H9 (cell line): ENCODE data around the gene CHMP4B. TPM values are rescaled to one million over a fixed set of nuclear protein-coding genes. Genes with fewer than 3 reads are reported as not detected.

Experiments used
- DNase-seq: peaks from one replicate; pipeline ENCODE4 v3.0.0-alpha.2; 2017
- H2AFZ ChIP-seq: one replicate; pipeline ENCODE4 v1.6.1; 2013; ENCODE audit warnings: mild to moderate bottlenecking, low read length, control low read depth, moderate library complexity
- H2AK5ac ChIP-seq: 2 replicates; pipeline ENCODE4 v1.6.1; 2013; ENCODE audit warnings: low read length, control low read depth, mixed read lengths; ENCODE audit not compliant: insufficient read length
- H2BK120ac ChIP-seq: one replicate; pipeline ENCODE4 v1.6.1; 2013; ENCODE audit warnings: low read depth, mild to moderate bottlenecking, low read length, control low read depth, inconsistent platforms; ENCODE audit not compliant: poor library complexity, severe bottlenecking
- H2BK12ac ChIP-seq: 2 replicates; pipeline ENCODE4 v1.6.1; 2013; ENCODE audit warnings: low read length, control low read depth, mixed read lengths, low read depth; ENCODE audit not compliant: insufficient read length
- H2BK15ac ChIP-seq: 2 replicates; pipeline ENCODE4 v1.6.1; 2013; ENCODE audit warnings: low read depth, low read length, control low read depth
- H2BK20ac ChIP-seq: one replicate; pipeline ENCODE4 v1.6.1; 2013; ENCODE audit warnings: low read depth, mild to moderate bottlenecking, low read length, control low read depth, inconsistent platforms; ENCODE audit not compliant: poor library complexity, severe bottlenecking
- H2BK5ac ChIP-seq: 2 replicates; pipeline ENCODE4 v1.6.1; 2013; ENCODE audit warnings: low read length, control low read depth, mixed read lengths; ENCODE audit not compliant: insufficient read length
- H3K14ac ChIP-seq: 2 replicates; pipeline ENCODE4 v1.6.1; 2013; ENCODE audit warnings: low read length, control low read depth; ENCODE audit not compliant: insufficient read depth
- H3K18ac ChIP-seq: 2 replicates; pipeline ENCODE4 v1.6.1; 2013; ENCODE audit warnings: low read depth, mild to moderate bottlenecking, mixed read lengths, low read length, control low read depth; ENCODE audit not compliant: insufficient read length
- H3K23ac ChIP-seq: 2 replicates; pipeline ENCODE4 v1.6.1; 2013; ENCODE audit warnings: low read length, control low read depth, mixed read lengths, low read depth; ENCODE audit not compliant: insufficient read length
- H3K23me2 ChIP-seq: 2 replicates; pipeline ENCODE4 v1.6.1; 2013; ENCODE audit warnings: low read depth, mild to moderate bottlenecking, mixed read lengths, low read length, control low read depth; ENCODE audit not compliant: insufficient read length, poor library complexity, severe bottlenecking
- H3K27ac ChIP-seq: 2 replicates; pipeline ENCODE4 v1.5.1; 2013; ENCODE audit warnings: low read length, control low read depth, mixed read lengths, low read depth; ENCODE audit not compliant: insufficient read length
- H3K27me3 ChIP-seq: 2 replicates; pipeline ENCODE4 v1.6.1; 2013; ENCODE audit warnings: low read length, control low read depth, inconsistent platforms; ENCODE audit not compliant: insufficient read depth
- H3K4ac ChIP-seq: 2 replicates; pipeline ENCODE4 v1.6.1; 2013; ENCODE audit warnings: low read depth, mild to moderate bottlenecking, control low read depth, inconsistent platforms, low read length, moderate library complexity
- H3K4me1 ChIP-seq: 2 replicates; pipeline ENCODE4 v1.6.1; 2013; ENCODE audit warnings: low read length, control low read depth, inconsistent platforms; ENCODE audit not compliant: insufficient read depth
- H3K4me2 ChIP-seq: 2 replicates; pipeline ENCODE4 v1.6.1; 2013; ENCODE audit warnings: low read length, control low read depth, mixed read lengths; ENCODE audit not compliant: insufficient read length, insufficient read depth
- H3K56ac ChIP-seq: 2 replicates; pipeline ENCODE4 v1.6.1; 2013; ENCODE audit warnings: low read depth, mild to moderate bottlenecking, mixed read lengths, low read length, control low read depth; ENCODE audit not compliant: insufficient read length
- H3K79me1 ChIP-seq: 2 replicates; pipeline ENCODE4 v1.6.1; 2013; ENCODE audit warnings: low read depth, mild to moderate bottlenecking, moderate library complexity, low read length, control low read depth, inconsistent platforms; ENCODE audit not compliant: insufficient read depth, poor library complexity, severe bottlenecking
- H3K79me2 ChIP-seq: 2 replicates; pipeline ENCODE4 v1.6.1; 2013; ENCODE audit warnings: low read length, control low read depth, inconsistent platforms; ENCODE audit not compliant: insufficient read depth
- H3K9ac ChIP-seq: 2 replicates; pipeline ENCODE4 v1.6.1; 2013; ENCODE audit warnings: low read length, control low read depth, mixed read lengths; ENCODE audit not compliant: insufficient read length; ENCODE audit errors: extremely low read depth
- H3K9me3 ChIP-seq: one replicate; pipeline ENCODE4 v1.6.1; 2013; ENCODE audit warnings: low read depth, low read length, inconsistent platforms; ENCODE audit not compliant: control insufficient read depth
- H3T11ph ChIP-seq: one replicate; pipeline ENCODE4 v1.6.1; 2013; ENCODE audit warnings: mild to moderate bottlenecking, low read length, control low read depth, inconsistent platforms
- H4K20me1 ChIP-seq: one replicate; pipeline ENCODE4 v1.6.1; 2013; ENCODE audit not compliant: control insufficient read depth, insufficient read length, insufficient read depth
- H4K5ac ChIP-seq: 2 replicates; pipeline ENCODE4 v1.6.1; 2013; ENCODE audit warnings: low read depth, mild to moderate bottlenecking, mixed read lengths, low read length, control low read depth; ENCODE audit not compliant: insufficient read length
- H4K8ac ChIP-seq: replicated peaks from 2 replicates; pipeline ENCODE4 v1.6.1; 2013; ENCODE audit warnings: low read length, control low read depth, mixed read lengths, low read depth; ENCODE audit not compliant: insufficient read length
- H4K91ac ChIP-seq: 2 replicates; pipeline ENCODE4 v1.6.1; 2013; ENCODE audit warnings: low read depth, mild to moderate bottlenecking, moderate library complexity, mixed read lengths, low read length, control low read depth; ENCODE audit not compliant: insufficient read length
- H3K27ac Mint-ChIP-seq, 3 experiments: 2 replicates in 2 of 3; 3 replicates in 1 of 3; pipeline ENCODE4 v1.8.0; 2020 to 2021; ENCODE audit warnings: mixed read lengths in 3 of 3, mild to moderate bottlenecking in 1 of 3, moderate library complexity in 1 of 3
- H3K27me3 Mint-ChIP-seq: 2 replicates; pipeline ENCODE4 v1.8.0; 2021; ENCODE audit warnings: low read depth, mild to moderate bottlenecking, moderate library complexity, mixed read lengths
- H3K36me3 Mint-ChIP-seq, 3 experiments: 2 replicates in 2 of 3; 3 replicates in 1 of 3; pipeline ENCODE4 v1.8.0; 2020 to 2021; ENCODE audit warnings: low read depth in 3 of 3, mixed read lengths in 3 of 3; ENCODE audit not compliant: insufficient read depth in 1 of 3
- H3K4me1 Mint-ChIP-seq, 2 experiments: 2 replicates each; pipeline ENCODE4 v1.8.0; 2020; ENCODE audit warnings: mixed read lengths in 2 of 2
- H3K4me3 Mint-ChIP-seq, 2 experiments: 2 replicates in 1 of 2; 3 replicates in 1 of 2; pipeline ENCODE4 v1.8.0; 2020 to 2021; ENCODE audit warnings: mild to moderate bottlenecking in 2 of 2, mixed read lengths in 2 of 2, moderate library complexity in 1 of 2
- H3K9me3 Mint-ChIP-seq, 2 experiments: 2 replicates in 1 of 2; 3 replicates in 1 of 2; pipeline ENCODE4 v1.8.0; 2020; ENCODE audit warnings: mild to moderate bottlenecking in 2 of 2, mixed read lengths in 2 of 2, moderate library complexity in 1 of 2
- CTCF ChIP-seq: fragments of 200-600 bp; sonication (generic); conservative IDR thresholded peaks from 3 replicates; pipeline ENCODE4 v1.8.0; 2021; ENCODE audit warnings: antibody characterized with exemption, mild to moderate bottlenecking
- WGBS: extraction: QIAGEN DNeasy Blood & Tissue Kit; methylation state at CpG from one replicate; pipeline ENCODE4 v1.1.7; 2013; ENCODE audit warnings: missing lambda C conversion rate, low lambda C conversion rate, mixed read lengths; ENCODE audit not compliant: insufficient read length; ENCODE audit errors: extremely low coverage; 5-methylcytosine and 5-hydroxymethylcytosine counted together
- total RNA-seq: library from RNA; stranded (reverse); gene quantifications from 2 replicates; pipeline ENCODE4 v1.2.1, GENCODE V29; 2021

The CHMP4B gene
- total RNA-seq, 1 experiment from 2014 or later = 94.9 TPM

- H3K56ac ChIP-seq = no peak overlapping the region
- no peak overlapping the region for H3K23ac ChIP-seq
- TF ChIP-seq CTCF = no peak
- H2BK5ac ChIP-seq = no peak overlapping the region
- no peaks in the 10 kb centered on the region for H3K79me1 ChIP-seq
- Mint-ChIP-seq H3K27me3 (no peaks in the 10 kb centered on the region), H3K9me3 (no peaks in the 10 kb centered on the region), H3K36me3 (peaks cover 7 to 12% (median 10%) of the 10 kb centered on the region in 3 experiments; a peak in 6 of 7 replicates), H3K4me1 (peaks cover 55 to 62% of the 10 kb centered on the region in 2 experiments), H3K4me3 (no peak overlapping the region), H3K27ac (no peak overlapping the region)
- DNase-seq = no peak
- no peak overlapping the region for H3K27ac ChIP-seq
- no peaks in the 10 kb centered on the region for H3K79me2 ChIP-seq
- H3K9ac ChIP-seq = no peak overlapping the region
- H2BK120ac ChIP-seq = no peak overlapping the region
- no peak overlapping the region for H3K4me2 ChIP-seq
- no peak overlapping the region for H4K5ac ChIP-seq
- H3K4ac ChIP-seq = no peak overlapping the region
- no peaks in the 10 kb centered on the region for H4K20me1 ChIP-seq
- no peak overlapping the region for H4K91ac ChIP-seq
- no peak overlapping the region for H3T11ph ChIP-seq
- H2BK15ac ChIP-seq = no peak overlapping the region
- no CpG with 5 or more reads among the region's 4 CpGs for WGBS
- H2AK5ac ChIP-seq = no peak overlapping the region
- no peak overlapping the region for H3K18ac ChIP-seq
- no peak overlapping the region for H2BK20ac ChIP-seq
- H3K27me3 ChIP-seq = no peaks in the 10 kb centered on the region
- no peak overlapping the region for H4K8ac ChIP-seq
- no peak overlapping the region for H2AFZ ChIP-seq
- no peak overlapping the region for H2BK12ac ChIP-seq
- H3K4me1 ChIP-seq = peaks cover 10% of the 10 kb centered on the region
- H3K9me3 ChIP-seq = no peaks in the 10 kb centered on the region
- H3K23me2 ChIP-seq = no peaks in the 10 kb centered on the region
- no peak overlapping the region for H3K14ac ChIP-seq
Observed at GRCh38 chr20:33830371-33830770, 19.2 kb downstream of the CHMP4B start.
